Right renal pelvis (tissue), 4 donors: ENCODE results near the gene FURIN. TPM values are rescaled to one million over a fixed set of nuclear protein-coding genes. Genes with fewer than 3 reads are reported as not detected.
A peak's percentile ranks its signal among the peaks of the same experiment; 100 is the strongest.
"Not testable (repeated sequence)": the region's sequence is repeated elsewhere in the genome, so short reads cannot be mapped to it uniquely, and the experiment has no call there.

Source experiments
- DNase-seq, 4 donors: peaks; one replicate each; pipeline ENCODE4 v3.0.0-alpha.2; 2013; ENCODE audit warnings: low read depth in 4 of 4, low spot score in 3 of 4, missing footprints in 1 of 4
- polyA plus RNA-seq, 4 donors: library from polyadenylated mRNA; unstranded; fragments of 120-200 nt; gene quantifications; one replicate each; pipeline ENCODE4 v1.2.1, GENCODE V29; 2013; ENCODE audit not compliant: insufficient read length in 4 of 4

FURIN gene
- polyA plus RNA-seq, 4 donors = 47.2 to 58.7 (median 48.9) TPM

GRCh38 chr15:90913398-90913944 is 45.1 kb downstream of the FURIN start:
- no peak for DNase-seq

- DNase-seq = no peak
These were observed 46.1 kb downstream of the FURIN start for GRCh38 chr15:90914305-90915080.

- DNase-seq = no peak
These were observed 46.9 kb downstream of the FURIN start for GRCh38 chr15:90915216-90915807.

GRCh38 chr15:90915808-90916440 is 47.5 kb downstream of the FURIN start:
- DNase-seq = no peak

- DNase-seq = no peak
These were observed 48.1 kb downstream of the FURIN start for GRCh38 chr15:90916461-90916860.

GRCh38 chr15:90917569-90917968 is 49.2 kb downstream of the FURIN start:
- no peak for DNase-seq

GRCh38 chr15:90918034-90918788 is 49.8 kb downstream of the FURIN start:
- no peak for DNase-seq

- no peak for DNase-seq
These were observed 50.4 kb downstream of the FURIN start for GRCh38 chr15:90918835-90919234.

GRCh38 chr15:90921887-90922286 is 53.5 kb downstream of the FURIN start:
- no peak for DNase-seq

- DNase-seq = not testable (repeated sequence)
These were observed 54.4 kb downstream of the FURIN start for GRCh38 chr15:90922712-90923322.

- DNase-seq = no peak
These were observed 56.0 kb downstream of the FURIN start for GRCh38 chr15:90924375-90924774.

GRCh38 chr15:90926766-90927165 is 58.4 kb downstream of the FURIN start:
- not testable (repeated sequence) for DNase-seq

GRCh38 chr15:90928106-90928505 is 59.7 kb downstream of the FURIN start:
- not testable (repeated sequence) for DNase-seq

GRCh38 chr15:90929246-90930019 is 61.0 kb downstream of the FURIN start:
- DNase-seq = no peak

- no peak for DNase-seq
These were observed 62.6 kb downstream of the FURIN start for GRCh38 chr15:90930861-90931574.

- DNase-seq = no peak
These were observed 63.1 kb downstream of the FURIN start for GRCh38 chr15:90931575-90931827.

GRCh38 chr15:90931828-90932659 is 63.7 kb downstream of the FURIN start, which contains the start of gene HDDC3:
HDDC3 (minus strand) TSS chr15:90932549; CDS start chr15:90932540, 9 bp downstream.
- peak in 3 of 4 donors; percentile 66 to 80 (median 77) for DNase-seq

GRCh38 chr15:90932660-90932991 is 64.2 kb downstream of the FURIN start:
- DNase-seq = no peak
